ENCODE results near the gene ORAI2. TPM values are rescaled to one million over a fixed set of nuclear protein-coding genes. Genes with fewer than 3 reads are reported as not detected.

ORAI2 gene
- total and polyA plus RNA-seq, 2 donors (not counting 1 experiment from before 2014, with no cell fraction given), result 20.3 to 26.6 TPM

GRCh38 chr7:102415685-102416225 is 17.6 kb upstream of the ORAI2 start:
- Histone ChIP-seq H4K20me1 (ENCODE audit: control insufficient read depth, extremely low read depth, insufficient read depth, low read length) (no peaks in the 10 kb centered on the region), H3K27ac (ENCODE audit: insufficient read depth, low read length) (no peak overlapping the region), H3K9me3 (ENCODE audit: control insufficient read depth, insufficient read depth, low read depth, low read length) (no peaks in the 10 kb centered on the region), H3K36me3 (ENCODE audit: control insufficient read depth, insufficient read depth, low read length) (peaks cover 6% of the 10 kb centered on the region), H2AFZ (ENCODE audit: low read length) (no peak overlapping the region), H3K4me3 (replicated peaks in 1 of 4; ENCODE audit: control extremely low read depth in 1 of 4, insufficient read depth in 1 of 4, low read depth in 3 of 4, low read length in 4 of 4) (no peak overlapping the region), H3K9ac (ENCODE audit: insufficient read depth, low read length) (no peak overlapping the region), H3K4me2 (ENCODE audit: extremely low read depth, insufficient read depth, low read length) (no peak overlapping the region), H3K27me3 (ENCODE audit: control insufficient read depth, insufficient read depth, low read length) (no peaks in the 10 kb centered on the region), H3K4me1 (ENCODE audit: control insufficient read depth, extremely low read depth, insufficient read depth, low read length) (no peaks in the 10 kb centered on the region), H3K79me2 (ENCODE audit: control insufficient read depth, insufficient read depth, low read length) (no peaks in the 10 kb centered on the region)
- TF ChIP-seq CTCF (conservative IDR thresholded peaks at IDR 0.05 in 1 of 2, IDR thresholded peaks at IDR 0.05 in 1 of 2; ENCODE audit: low read depth in 1 of 2, low read length in 2 of 2), result no peak
- no peak for TF ChIP-seq EZH2 (IDR thresholded peaks at IDR 0.05; ENCODE audit: low read length, missing control alignments)
- DNase-seq (ENCODE audit: low read depth in 2 of 2), result no peak

GRCh38 chr7:102416406-102416805 is 17.0 kb upstream of the ORAI2 start:
- no peaks in the 10 kb centered on the region for H3K79me2 ChIP-seq (ENCODE audit: control insufficient read depth, insufficient read depth, low read length)
- TF ChIP-seq CTCF (conservative IDR thresholded peaks at IDR 0.05 in 1 of 2, IDR thresholded peaks at IDR 0.05 in 1 of 2; ENCODE audit: low read depth in 1 of 2, low read length in 2 of 2) (no peak), EZH2 (IDR thresholded peaks at IDR 0.05; ENCODE audit: low read length, missing control alignments) (no peak)
- H3K27ac ChIP-seq (ENCODE audit: insufficient read depth, low read length), result no peak overlapping the region
- H3K9me3 ChIP-seq (ENCODE audit: control insufficient read depth, insufficient read depth, low read depth, low read length), result no peaks in the 10 kb centered on the region
- no peaks in the 10 kb centered on the region for H3K27me3 ChIP-seq (ENCODE audit: control insufficient read depth, insufficient read depth, low read length)
- no peaks in the 10 kb centered on the region for H3K4me1 ChIP-seq (ENCODE audit: control insufficient read depth, extremely low read depth, insufficient read depth, low read length)
- no peaks in the 10 kb centered on the region for H4K20me1 ChIP-seq (ENCODE audit: control insufficient read depth, extremely low read depth, insufficient read depth, low read length)
- no peak overlapping the region for H3K9ac ChIP-seq (ENCODE audit: insufficient read depth, low read length)
- no peak overlapping the region for H3K4me3 ChIP-seq (replicated peaks in 1 of 4; ENCODE audit: control extremely low read depth in 1 of 4, insufficient read depth in 1 of 4, low read depth in 3 of 4, low read length in 4 of 4)
- no peak for DNase-seq (ENCODE audit: low read depth in 2 of 2)
- H2AFZ ChIP-seq (ENCODE audit: low read length), result no peak overlapping the region
- H3K36me3 ChIP-seq (ENCODE audit: control insufficient read depth, insufficient read depth, low read length), result peaks cover 6% of the 10 kb centered on the region
- H3K4me2 ChIP-seq (ENCODE audit: extremely low read depth, insufficient read depth, low read length), result no peak overlapping the region

GRCh38 chr7:102417105-102417504 is 16.3 kb upstream of the ORAI2 start:
- no peaks in the 10 kb centered on the region for H4K20me1 ChIP-seq (ENCODE audit: control insufficient read depth, extremely low read depth, insufficient read depth, low read length)

More at GRCh38 chr7:102417105-102417504, 16.3 kb upstream of the ORAI2 start:
- no peaks in the 10 kb centered on the region for H3K27me3 ChIP-seq (ENCODE audit: control insufficient read depth, insufficient read depth, low read length)
- H2AFZ ChIP-seq (ENCODE audit: low read length), result no peak overlapping the region
- DNase-seq (ENCODE audit: low read depth in 2 of 2), result no peak
- no peaks in the 10 kb centered on the region for H3K4me1 ChIP-seq (ENCODE audit: control insufficient read depth, extremely low read depth, insufficient read depth, low read length)
- no peaks in the 10 kb centered on the region for H3K79me2 ChIP-seq (ENCODE audit: control insufficient read depth, insufficient read depth, low read length)
- H3K9me3 ChIP-seq (ENCODE audit: control insufficient read depth, insufficient read depth, low read depth, low read length), result no peaks in the 10 kb centered on the region
- TF ChIP-seq EZH2 (IDR thresholded peaks at IDR 0.05; ENCODE audit: low read length, missing control alignments), result no peak
- TF ChIP-seq CTCF (conservative IDR thresholded peaks at IDR 0.05 in 1 of 2, IDR thresholded peaks at IDR 0.05 in 1 of 2; ENCODE audit: low read depth in 1 of 2, low read length in 2 of 2), result no peak
- H3K36me3 ChIP-seq (ENCODE audit: control insufficient read depth, insufficient read depth, low read length), result peaks cover 6% of the 10 kb centered on the region
- H3K9ac ChIP-seq (ENCODE audit: insufficient read depth, low read length), result no peak overlapping the region
- H3K27ac ChIP-seq (ENCODE audit: insufficient read depth, low read length), result no peak overlapping the region
- no peak overlapping the region for H3K4me2 ChIP-seq (ENCODE audit: extremely low read depth, insufficient read depth, low read length)
- no peak overlapping the region for H3K4me3 ChIP-seq (replicated peaks in 1 of 4; ENCODE audit: control extremely low read depth in 1 of 4, insufficient read depth in 1 of 4, low read depth in 3 of 4, low read length in 4 of 4)
